Measurements from ENCODE around the gene JAG2. TPM values are rescaled to one million over a fixed set of nuclear protein-coding genes. Genes with fewer than 3 reads are reported as not detected.

JAG2 gene
- total RNA-seq, 1 donor from 2014 or later: 5.7 TPM

DNA sequence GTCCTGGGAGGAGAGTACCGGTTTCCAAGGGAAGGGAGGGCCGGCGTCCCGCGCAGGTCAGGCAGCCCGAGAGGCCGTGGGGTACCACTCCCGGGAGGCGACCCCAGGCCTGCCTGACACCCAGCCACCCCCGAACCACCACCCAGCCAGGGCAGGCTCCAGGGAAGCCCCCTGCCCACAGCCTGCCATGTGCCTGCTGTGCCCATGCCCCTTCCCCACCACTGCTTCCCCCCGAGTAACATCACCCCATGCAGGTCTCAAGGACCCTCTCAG lies 10.2 kb upstream of the JAG2 start:
- TF ChIP-seq, protein P1, sequence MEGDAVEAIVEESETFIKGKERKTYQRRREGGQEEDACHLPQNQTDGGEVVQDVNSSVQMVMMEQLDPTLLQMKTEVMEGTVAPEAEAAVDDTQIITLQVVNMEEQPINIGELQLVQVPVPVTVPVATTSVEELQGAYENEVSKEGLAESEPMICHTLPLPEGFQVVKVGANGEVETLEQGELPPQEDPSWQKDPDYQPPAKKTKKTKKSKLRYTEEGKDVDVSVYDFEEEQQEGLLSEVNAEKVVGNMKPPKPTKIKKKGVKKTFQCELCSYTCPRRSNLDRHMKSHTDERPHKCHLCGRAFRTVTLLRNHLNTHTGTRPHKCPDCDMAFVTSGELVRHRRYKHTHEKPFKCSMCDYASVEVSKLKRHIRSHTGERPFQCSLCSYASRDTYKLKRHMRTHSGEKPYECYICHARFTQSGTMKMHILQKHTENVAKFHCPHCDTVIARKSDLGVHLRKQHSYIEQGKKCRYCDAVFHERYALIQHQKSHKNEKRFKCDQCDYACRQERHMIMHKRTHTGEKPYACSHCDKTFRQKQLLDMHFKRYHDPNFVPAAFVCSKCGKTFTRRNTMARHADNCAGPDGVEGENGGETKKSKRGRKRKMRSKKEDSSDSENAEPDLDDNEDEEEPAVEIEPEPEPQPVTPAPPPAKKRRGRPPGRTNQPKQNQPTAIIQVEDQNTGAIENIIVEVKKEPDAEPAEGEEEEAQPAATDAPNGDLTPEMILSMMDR (conservative IDR thresholded peaks at IDR 0.05; ENCODE audit: low read depth, low read length): no peak
- DNase-seq (ENCODE audit: low read depth): no peak
- no peak overlapping the region for H3K4me3 ChIP-seq (ENCODE audit: low read depth, low read length)

DNA sequence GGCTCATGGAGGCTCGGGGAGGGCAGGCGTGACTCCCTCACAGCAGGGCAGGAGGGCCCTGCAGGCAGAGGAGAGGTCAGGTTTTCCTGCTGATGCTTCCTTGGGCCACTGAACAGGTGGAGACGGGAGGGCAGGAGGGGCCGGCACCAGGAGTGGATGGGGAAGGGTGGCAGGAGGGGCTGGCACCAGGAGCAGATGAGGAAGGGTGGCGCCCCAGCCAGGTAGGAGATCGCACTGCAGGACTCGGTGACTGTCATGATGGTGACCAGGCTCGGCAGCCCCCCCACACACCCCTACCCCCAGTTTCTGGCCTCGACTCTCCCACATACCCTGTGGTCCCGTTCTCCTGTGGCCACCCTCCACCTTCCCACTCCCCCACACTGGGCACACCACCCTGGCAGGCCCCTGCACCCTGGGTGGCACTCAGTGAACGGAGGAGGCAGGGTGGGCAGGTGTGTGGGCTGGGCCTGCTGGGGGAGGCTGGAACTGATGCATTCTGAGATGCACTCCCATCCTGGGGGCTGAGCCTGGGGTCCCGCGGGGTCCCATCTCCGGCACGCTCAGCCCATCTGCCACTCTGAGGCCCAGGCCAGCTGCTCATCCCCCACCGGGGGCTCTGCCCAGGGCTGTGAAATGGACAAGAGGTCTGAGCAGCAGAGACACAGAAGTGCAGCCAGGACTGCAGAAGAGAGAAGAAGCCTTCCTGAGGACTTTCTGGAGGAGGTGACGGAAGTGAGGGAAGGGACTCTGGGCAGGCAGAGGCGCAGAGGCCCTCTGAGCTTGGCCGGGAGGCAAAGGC lies 9.7 kb upstream of the JAG2 start:
- TF ChIP-seq, protein P1 (conservative IDR thresholded peaks at IDR 0.05; ENCODE audit: low read depth, low read length): no peak
- no peak for DNase-seq (ENCODE audit: low read depth)
- no peak overlapping the region for H3K4me3 ChIP-seq (ENCODE audit: low read depth, low read length)

DNA sequence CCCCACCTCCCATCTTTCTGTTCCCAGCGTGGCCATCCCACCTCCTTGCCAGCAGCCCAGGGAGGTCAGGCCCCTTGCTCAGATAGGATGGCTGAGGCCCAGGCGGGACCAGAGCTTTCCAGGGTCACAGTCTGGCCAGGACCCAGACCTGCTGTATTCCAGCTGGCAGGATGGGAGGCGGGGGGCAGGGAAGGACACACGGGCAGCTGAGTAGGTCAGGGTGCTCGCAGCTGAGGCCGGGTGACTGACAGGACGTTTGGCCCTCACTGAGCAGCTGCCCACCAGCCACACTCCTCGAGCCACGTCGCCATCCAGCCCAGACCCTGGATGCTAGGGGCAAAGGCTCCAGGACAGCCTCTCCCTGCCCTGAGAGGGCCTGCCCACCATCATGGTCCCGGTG lies 8.5 kb upstream of the JAG2 start:
- no peak overlapping the region for H3K4me3 ChIP-seq (ENCODE audit: low read depth, low read length)
- TF ChIP-seq, protein P1 (conservative IDR thresholded peaks at IDR 0.05; ENCODE audit: low read depth, low read length): no peak
- DNase-seq (ENCODE audit: low read depth): no peak

DNA sequence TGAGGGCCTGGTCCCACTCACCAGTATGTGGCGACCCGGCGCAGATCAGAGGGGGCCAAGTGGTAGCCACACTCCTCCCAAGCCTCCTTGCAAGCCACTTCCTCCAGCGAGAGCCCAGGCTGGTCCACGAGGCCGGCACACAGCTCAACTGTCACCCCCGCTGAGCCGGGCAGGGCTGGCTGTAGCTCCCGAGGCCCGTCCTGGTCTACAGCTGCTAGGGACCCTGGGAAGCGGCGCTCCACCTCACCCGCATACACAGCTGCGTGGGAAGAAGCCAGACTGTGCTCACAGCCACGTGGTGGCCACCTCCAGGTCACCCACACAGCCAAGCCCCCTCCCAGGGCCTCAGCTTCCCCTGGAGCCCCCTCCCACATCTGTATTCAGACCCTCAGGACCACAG lies 7.9 kb upstream of the JAG2 start:
- H3K4me3 ChIP-seq (ENCODE audit: low read depth, low read length): no peak overlapping the region
- TF ChIP-seq, protein P1 (conservative IDR thresholded peaks at IDR 0.05; ENCODE audit: low read depth, low read length): no peak
- no peak for DNase-seq (ENCODE audit: low read depth)

DNA sequence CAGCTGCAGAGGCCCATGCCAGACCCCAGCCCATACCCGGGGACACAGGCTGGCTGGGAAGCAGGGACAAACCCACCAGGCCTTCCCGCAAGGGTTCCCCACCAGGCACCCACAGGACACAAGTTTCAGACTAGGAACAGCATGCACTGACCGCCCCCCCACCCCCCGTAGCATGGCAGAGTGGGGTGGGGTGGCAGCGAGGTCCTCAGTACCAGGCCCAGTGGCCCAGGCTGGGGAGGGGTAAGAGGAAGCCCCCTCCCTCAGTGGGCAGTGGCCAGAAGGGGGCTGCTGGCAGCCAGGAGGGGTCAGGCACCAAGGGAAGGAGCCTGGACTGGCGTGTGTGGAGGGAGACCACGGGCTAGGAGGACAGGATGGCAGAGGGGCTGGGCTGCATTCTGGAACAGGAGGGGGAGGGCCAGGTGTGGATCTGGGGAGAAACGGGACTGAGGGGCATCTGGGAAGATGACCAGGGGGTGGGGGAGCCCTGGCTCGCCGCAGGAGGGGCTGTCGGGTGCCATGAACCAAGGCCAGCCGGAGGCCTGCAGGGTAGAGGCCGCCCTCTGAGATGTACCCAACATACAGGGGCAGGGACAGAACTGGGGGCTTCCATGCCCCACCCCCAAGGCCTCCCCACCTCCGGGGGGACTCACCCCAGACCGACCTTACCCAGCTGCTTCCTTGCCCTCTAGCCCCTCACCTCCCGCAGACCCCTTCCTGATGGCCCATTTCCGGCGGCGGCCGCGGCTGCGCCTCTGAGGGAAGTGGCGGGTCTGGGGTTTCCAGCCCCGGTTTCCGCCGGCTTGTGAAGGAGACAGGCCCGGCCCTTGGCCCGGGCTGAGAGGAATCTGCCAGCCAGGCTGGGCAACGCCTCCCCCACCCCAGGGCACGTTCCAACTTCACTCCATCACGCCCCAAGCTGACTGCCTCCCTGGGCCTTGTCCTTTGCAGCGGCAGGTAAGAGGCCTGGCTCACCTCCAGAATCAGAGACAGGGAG lies 5.6 kb upstream of the JAG2 start:
- no peak overlapping the region for H3K4me3 ChIP-seq (ENCODE audit: low read depth, low read length)
- TF ChIP-seq, protein P1 (conservative IDR thresholded peaks at IDR 0.05; ENCODE audit: low read depth, low read length): no peak
- no peak for DNase-seq (ENCODE audit: low read depth)

DNA sequence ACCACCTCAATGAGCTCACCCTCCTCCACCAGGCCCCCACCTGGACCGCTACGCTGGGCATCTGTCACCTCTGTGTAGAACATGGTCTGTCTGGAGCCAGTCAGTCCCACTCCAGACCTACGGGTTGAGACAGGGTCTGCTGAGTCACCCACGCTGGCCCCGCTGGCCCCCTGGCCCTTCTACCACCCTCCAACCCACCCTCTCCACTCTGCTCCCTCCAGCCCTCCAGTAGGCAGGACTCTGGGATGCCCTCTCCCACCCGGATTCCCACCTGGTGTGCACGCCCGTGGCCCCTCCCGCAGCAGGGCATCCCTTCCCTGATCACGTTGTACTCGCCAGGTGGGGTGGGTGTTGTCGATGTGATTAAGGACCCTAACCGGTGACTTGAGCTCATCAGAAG lies 4.6 kb upstream of the JAG2 start:
- TF ChIP-seq, protein P1 (conservative IDR thresholded peaks at IDR 0.05; ENCODE audit: low read depth, low read length): no peak
- DNase-seq (ENCODE audit: low read depth): no peak
- no peak overlapping the region for H3K4me3 ChIP-seq (ENCODE audit: low read depth, low read length)

All from epithelial cell of proximal tubule (primary cell).